Esophagus squamous epithelium (tissue), 5 donors: ENCODE results near the gene WIPF3. TPM values are rescaled to one million over a fixed set of nuclear protein-coding genes. Genes with fewer than 3 reads are reported as not detected.

Source experiments
- DNase-seq: peaks from one replicate; lab custom pipeline; 2025; lab: John Stamatoyannopoulos, UW
- H3K27ac ChIP-seq, 4 donors: fragments of 200-600 bp; sonication (generic); one replicate each; pipeline ENCODE4 v1.5.1; 2016 to 2019; ENCODE audit warnings: mild to moderate bottlenecking in 1 of 4
- H3K27me3 ChIP-seq, 4 donors: fragments of 200-600 bp; sonication (generic); 1 replicate in 3 of 4; 2 replicates in 1 of 4; pipeline versions ENCODE4 v1.5.1 to v1.6.0; 2017 to 2021; ENCODE audit warnings: antibody characterized with exemption in 1 of 4
- H3K36me3 ChIP-seq, 3 donors: fragments of 200-600 bp; sonication (generic); one replicate each; pipeline ENCODE4 v1.5.1; 2016 to 2019
- H3K4me1 ChIP-seq, 3 donors: fragments of 200-600 bp; sonication (generic); one replicate each; pipeline ENCODE4 v1.5.1; 2017 to 2019
- H3K4me3 ChIP-seq, 4 donors: fragments of 200-600 bp; sonication (generic); 1 replicate in 3 of 4; 2 replicates in 1 of 4; pipeline ENCODE4 v1.5.1; 2016 to 2019; ENCODE audit warnings: mild to moderate bottlenecking in 2 of 4, moderate library complexity in 1 of 4
- H3K9me3 ChIP-seq, 3 donors: fragments of 200-600 bp; sonication (generic); one replicate each; pipeline ENCODE4 v1.5.1; 2016 to 2019
- CTCF ChIP-seq, 6 experiments: fragments of 450-650 bp in 4 of 6; fragments of 200-600 bp in 2 of 6; sonication (generic) in 2 of 6; IDR thresholded peaks; one replicate each; pipeline ENCODE4 v1.5.1; 2016 to 2019; ENCODE audit warnings: antibody characterized with exemption in 6 of 6, mild to moderate bottlenecking in 4 of 6, moderate library complexity in 4 of 6
- POLR2A ChIP-seq, 4 donors: fragments of 450-650 bp; IDR thresholded peaks; one replicate each; pipeline ENCODE4 v1.6.1; 2017; ENCODE audit warnings: antibody characterized with exemption in 4 of 4, mild to moderate bottlenecking in 4 of 4, moderate library complexity in 3 of 4
- WGBS, 2 donors: methylation state at CpG; one replicate each; pipeline ENCODE4 v1.1.5; 2018; 5-methylcytosine and 5-hydroxymethylcytosine counted together
- intact Hi-C: fragments of 100-400 bp; cut with DNase I; formaldehyde crosslinking; loops from one replicate; pipeline ENCODE4 v1.15.0; 2022
- total RNA-seq, 4 donors: library from RNA; depleted of rRNA; stranded (reverse); fragments of >200 nt; gene quantifications; one replicate each; pipeline ENCODE4 v1.1.0, GENCODE V29; 2016
- donor health status: DM: yes; HTN: yes; CAD: no.

WIPF3 gene
- total RNA-seq, 4 donors from 2014 or later = 0.18 to 1.1 (median 0.61) TPM; not detected in 1

GRCh38 chr7:29929018-29929807 lies 122.9 kb downstream of the WIPF3 start:
- H3K4me3 ChIP-seq = no peak overlapping the region
- 87 to 89% methylated on average over 9 to 10 of the region's 17 CpGs for WGBS, 2 donors
- no peaks in the 10 kb centered on the region for H3K4me1 ChIP-seq
- H3K9me3 ChIP-seq = no peaks in the 10 kb centered on the region
- peaks cover 0 to 46% (median 0%) of the 10 kb centered on the region in 3 donors for H3K36me3 ChIP-seq
- TF ChIP-seq POLR2A (IDR thresholded peaks at IDR 0.05) = no peak
- TF ChIP-seq CTCF (IDR thresholded peaks at IDR 0.05) = no peak
- no peak for DNase-seq
- H3K27me3 ChIP-seq = no peaks in the 10 kb centered on the region
- H3K27ac ChIP-seq = no peak overlapping the region
- intact Hi-C loops = loop anchor here (10.0 kb wide), 2 partner anchors 174 to 284 kb away; no protein-coding TSS in a partner anchor

- peaks cover 0 to 74% (median 0%) of the 10 kb centered on the region in 3 donors for H3K36me3 ChIP-seq
- no peak for TF ChIP-seq POLR2A (IDR thresholded peaks at IDR 0.05)
- no peak for TF ChIP-seq CTCF (IDR thresholded peaks at IDR 0.05)
- DNase-seq = no peak
- no peaks in the 10 kb centered on the region for H3K27me3 ChIP-seq
- intact Hi-C loops = no loop called here
- no peaks in the 10 kb centered on the region for H3K4me1 ChIP-seq
- H3K9me3 ChIP-seq = no peaks in the 10 kb centered on the region
- H3K27ac ChIP-seq = no peak overlapping the region
- 90 to 94% methylated on average over 2 of the region's 2 CpGs for WGBS, 2 donors
- no peak overlapping the region for H3K4me3 ChIP-seq
These were observed 128.8 kb downstream of the WIPF3 start for GRCh38 chr7:29935111-29935510.

GRCh38 chr7:29937132-29937531 lies 130.8 kb downstream of the WIPF3 start:
- Histone ChIP-seq H3K4me1 (no peaks in the 10 kb centered on the region), H3K9me3 (no peaks in the 10 kb centered on the region), H3K4me3 (no peak overlapping the region), H3K36me3 (peaks cover 0 to 88% (median 5%) of the 10 kb centered on the region in 3 donors), H3K27me3 (no peaks in the 10 kb centered on the region), H3K27ac (no peak overlapping the region)
- no peak for DNase-seq
- 92% methylated on average over 3 of the region's 3 CpGs for WGBS, 2 donors
- intact Hi-C loops = no loop called here
- TF ChIP-seq POLR2A (IDR thresholded peaks at IDR 0.05) (no peak), CTCF (IDR thresholded peaks at IDR 0.05) (no peak)

- peaks cover 0 to 94% (median 17%) of the 10 kb centered on the region in 3 donors for H3K36me3 ChIP-seq
- H3K4me1 ChIP-seq = peaks cover 0 to 8% (median 0%) of the 10 kb centered on the region in 3 donors
- H3K27ac ChIP-seq = no peak overlapping the region
- H3K9me3 ChIP-seq = no peaks in the 10 kb centered on the region
- H3K4me3 ChIP-seq = no peak overlapping the region
- DNase-seq = no peak
- TF ChIP-seq POLR2A (IDR thresholded peaks at IDR 0.05) (no peak), CTCF (IDR thresholded peaks at IDR 0.05) (no peak)
- H3K27me3 ChIP-seq = no peaks in the 10 kb centered on the region
- intact Hi-C loops = no loop called here
- 73 to 79% methylated on average over 2 of the region's 2 CpGs for WGBS, 2 donors
These were observed 133.9 kb downstream of the WIPF3 start for GRCh38 chr7:29940199-29940598.

- TF ChIP-seq CTCF (IDR thresholded peaks at IDR 0.05) (no peak), POLR2A (IDR thresholded peaks at IDR 0.05) (no peak)
- no peak overlapping the region for H3K4me3 ChIP-seq
- no peaks in the 10 kb centered on the region for H3K9me3 ChIP-seq
- H3K4me1 ChIP-seq = peaks cover 0 to 8% (median 0%) of the 10 kb centered on the region in 3 donors
- WGBS, 2 donors = 93 to 96% methylated on average over 4 of the region's 4 CpGs
- intact Hi-C loops = no loop called here
- no peaks in the 10 kb centered on the region for H3K27me3 ChIP-seq
- DNase-seq = no peak
- no peak overlapping the region for H3K27ac ChIP-seq
- peaks cover 0 to 76% (median 17%) of the 10 kb centered on the region in 3 donors for H3K36me3 ChIP-seq
These were observed 139.0 kb downstream of the WIPF3 start for GRCh38 chr7:29945259-29945809.
